Liver (tissue), 9 donors: Measurements from ENCODE around the gene ZDHHC6. TPM values are rescaled to one million over a fixed set of nuclear protein-coding genes. Genes with fewer than 3 reads are reported as not detected.
"Not testable (repeated sequence)": the region's sequence is repeated elsewhere in the genome, so short reads cannot be mapped to it uniquely, and the experiment has no call there.

Experiments used
- DNase-seq: peaks from one replicate; pipeline ENCODE4 v3.0.0-alpha.2; 2017; ENCODE audit warnings: low spot score
- H3K27ac ChIP-seq, 2 donors: one replicate each; pipeline ENCODE4 v1.7.0; 2013; ENCODE audit warnings: inconsistent platforms in 2 of 2, low read length in 2 of 2, control low read depth in 1 of 2, low read depth in 1 of 2, mild to moderate bottlenecking in 1 of 2
- H3K27me3 ChIP-seq, 4 donors: one replicate each; pipeline versions ENCODE4 v1.6.1 to v1.7.0; 2013; ENCODE audit warnings: low read length in 3 of 4, inconsistent platforms in 1 of 4, mild to moderate bottlenecking in 1 of 4, moderate library complexity in 1 of 4; ENCODE audit not compliant: control insufficient read depth in 4 of 4, insufficient read depth in 4 of 4
- H3K36me3 ChIP-seq, 4 donors: one replicate each; pipeline versions ENCODE4 v1.6.1 to v1.7.0; 2013; ENCODE audit warnings: low read length in 3 of 4, mild to moderate bottlenecking in 3 of 4, low read depth in 1 of 4, moderate library complexity in 1 of 4; ENCODE audit not compliant: control insufficient read depth in 4 of 4, insufficient read depth in 3 of 4
- H3K4me1 ChIP-seq, 4 donors: one replicate each; pipeline versions ENCODE4 v1.6.1 to v1.7.0; 2013; ENCODE audit warnings: low read length in 3 of 4, mild to moderate bottlenecking in 3 of 4, moderate library complexity in 1 of 4; ENCODE audit not compliant: control insufficient read depth in 4 of 4, insufficient read depth in 4 of 4
- H3K4me3 ChIP-seq, 3 donors: one replicate each; pipeline versions ENCODE4 v1.6.1 to v1.7.0; 2013; ENCODE audit warnings: low read length in 3 of 3, control low read depth in 1 of 3, low read depth in 1 of 3, mild to moderate bottlenecking in 1 of 3
- H3K9ac ChIP-seq, 2 donors: one replicate each; pipeline ENCODE4 v1.7.0; 2013; ENCODE audit warnings: low read length in 2 of 2, mild to moderate bottlenecking in 2 of 2, moderate library complexity in 2 of 2, control low read depth in 1 of 2, low read depth in 1 of 2
- H3K9me3 ChIP-seq, 4 donors: one replicate each; pipeline versions ENCODE4 v1.6.1 to v1.7.0; 2013; ENCODE audit warnings: low read length in 3 of 4; ENCODE audit not compliant: control insufficient read depth in 4 of 4
- CTCF ChIP-seq: fragments of 150-350 bp; IDR thresholded peaks from 2 replicates; pipeline ENCODE4 v1.5.1; 2017; ENCODE audit warnings: improper control_type of control experiment, low read depth, low read length; ENCODE audit not compliant: missing input control
- FOXA1 ChIP-seq: IDR thresholded peaks from 2 replicates; pipeline ENCODE4 v1.6.1; 2016; ENCODE audit warnings: antibody characterized with exemption
- FOXA2 ChIP-seq: IDR thresholded peaks from 2 replicates; pipeline ENCODE4 v1.6.1; 2016; ENCODE audit warnings: antibody characterized with exemption
- GABPA ChIP-seq, 2 donors: IDR thresholded peaks in 1 of 2; conservative IDR thresholded peaks in 1 of 2; 2 replicates each; pipeline ENCODE4 v1.6.1; 2016; ENCODE audit warnings: antibody characterized with exemption in 2 of 2, mild to moderate bottlenecking in 1 of 2, moderate library complexity in 1 of 2
- HNF4A ChIP-seq, 2 donors: conservative IDR thresholded peaks; 2 replicates each; pipeline ENCODE4 v1.6.1; 2016; ENCODE audit warnings: antibody characterized with exemption in 2 of 2, mild to moderate bottlenecking in 2 of 2
- HNF4G ChIP-seq: IDR thresholded peaks from 2 replicates; pipeline ENCODE4 v1.6.1; 2016; ENCODE audit warnings: antibody characterized with exemption
- MAX ChIP-seq: IDR thresholded peaks from 2 replicates; pipeline ENCODE4 v1.6.1; 2016; ENCODE audit warnings: antibody characterized with exemption
- RAD21 ChIP-seq, 2 donors: IDR thresholded peaks; 2 replicates each; pipeline ENCODE4 v1.6.1; 2016; ENCODE audit warnings: antibody characterized with exemption in 2 of 2, mild to moderate bottlenecking in 2 of 2
- RXRA ChIP-seq, 2 donors: IDR thresholded peaks; 2 replicates each; pipeline ENCODE4 v1.6.1; 2017 to 2018; ENCODE audit warnings: antibody characterized with exemption in 2 of 2, mild to moderate bottlenecking in 1 of 2
- SP1 ChIP-seq: IDR thresholded peaks from 2 replicates; pipeline ENCODE4 v1.6.1; 2018; ENCODE audit warnings: antibody characterized with exemption, mild to moderate bottlenecking
- TAF1 ChIP-seq: conservative IDR thresholded peaks from 2 replicates; pipeline ENCODE4 v1.6.1; 2016; ENCODE audit warnings: antibody characterized with exemption, mild to moderate bottlenecking
- ZBTB33 ChIP-seq: IDR thresholded peaks from 2 replicates; pipeline ENCODE4 v1.6.1; 2016; ENCODE audit warnings: antibody characterized with exemption
- WGBS: extraction: QIAGEN DNeasy Blood & Tissue Kit; methylation state at CpG from one replicate; pipeline ENCODE4 v1.1.7; 2013; 5-methylcytosine and 5-hydroxymethylcytosine counted together
- polyA plus RNA-seq, 2 donors: library from polyadenylated mRNA; stranded (reverse) in 1 of 2; unstranded in 1 of 2; fragments of 200-250 nt in 1 of 2; fragments of >200 nt in 1 of 2; fragmentation: Nextera tagmentation in 1 of 2; extraction: Ambion mirVana in 1 of 2; gene quantifications; one replicate each; pipeline versions ENCODE4 v1.2.1 to v1.2.3, GENCODE V29; 2013 to 2015
- total RNA-seq, 2 donors: library from RNA; depleted of rRNA; stranded (reverse); fragments of >200 nt; gene quantifications; one replicate each; pipeline ENCODE4 v1.2.3, GENCODE V29; 2014
- donor health status: healthy.
- donor health status: healthy.
- donor health status: healthy.
- donor health status: healthy.
- donor health status: healthy.

Gene ZDHHC6
- total and polyA plus RNA-seq, 4 donors: 13.2 to 19.4 (median 16.2) TPM

- TF ChIP-seq FOXA2 (no peak), TAF1 (no peak), MAX (no peak)
Measured at GRCh38 chr10:112465299-112465883, 18.7 kb upstream of the ZDHHC6 start (continued).

GRCh38 chr10:112464074-112464473 lies 17.4 kb upstream of the ZDHHC6 start:
- over 99% methylated on average over 5 of the region's 5 CpGs for WGBS
- H3K9ac ChIP-seq, H3K9me3 ChIP-seq, H3K4me3 ChIP-seq, H3K4me1 ChIP-seq, DNase-seq, H3K27ac ChIP-seq, H3K27me3 ChIP-seq: not testable (repeated sequence)
- peaks cover 0 to 23% (median 12%) of the 10 kb centered on the region in 4 donors for H3K36me3 ChIP-seq

- no peak for DNase-seq
- no peak for TF ChIP-seq HNF4G
- no peak for TF ChIP-seq ZBTB33
- TF ChIP-seq RAD21 (IDR thresholded peaks at IDR 0.05): no peak
- no peak for TF ChIP-seq HNF4A (conservative IDR thresholded peaks at IDR 0.05)
- no peak for TF ChIP-seq CTCF
- TF ChIP-seq GABPA (IDR thresholded peaks at IDR 0.05 in 1 of 2, conservative IDR thresholded peaks at IDR 0.05 in 1 of 2): no peak
- Histone ChIP-seq H3K36me3 (peaks cover 0 to 16% (median 10%) of the 10 kb centered on the region in 4 donors), H3K4me3 (no peak overlapping the region), H3K4me1 (no peaks in the 10 kb centered on the region), H3K27me3 (no peaks in the 10 kb centered on the region), H3K27ac (no peak overlapping the region), H3K9ac (no peak overlapping the region), H3K9me3 (no peaks in the 10 kb centered on the region)
- over 99% methylated on average over 4 of the region's 4 CpGs for WGBS
Measured at GRCh38 chr10:112461029-112461887, 14.5 kb upstream of the ZDHHC6 start.

GRCh38 chr10:112460366-112460765 lies 13.7 kb upstream of the ZDHHC6 start:
- no peaks in the 10 kb centered on the region for H3K27me3 ChIP-seq
- H3K4me1 ChIP-seq: no peaks in the 10 kb centered on the region
- no peak overlapping the region for H3K27ac ChIP-seq
- H3K36me3 ChIP-seq: peaks cover 0 to 11% (median 7%) of the 10 kb centered on the region in 4 donors
- WGBS: 98% methylated on average over 2 of the region's 2 CpGs
- no peak for TF ChIP-seq SP1
- TF ChIP-seq RXRA (IDR thresholded peaks at IDR 0.05): no peak
- TF ChIP-seq GABPA (IDR thresholded peaks at IDR 0.05 in 1 of 2, conservative IDR thresholded peaks at IDR 0.05 in 1 of 2): no peak
- TF ChIP-seq FOXA1: no peak
- DNase-seq: no peak
- H3K9me3 ChIP-seq: no peaks in the 10 kb centered on the region
- no peak overlapping the region for H3K9ac ChIP-seq
- no peak overlapping the region for H3K4me3 ChIP-seq
